Loucy (cell line): Measurements from ENCODE around the gene PHYKPL.
A peak's percentile ranks its signal among the peaks of the same experiment; 100 is the strongest.

Experiments
- H2AFZ ChIP-seq: fragments of 200-600 bp; sonication (generic); 2 replicates; pipeline ENCODE4 v1.6.0; 2016; ENCODE audit warnings: antibody characterized with exemption, mild to moderate bottlenecking, low read length, moderate library complexity
- H3F3A ChIP-seq: fragments of 200-600 bp; 2 replicates; pipeline ENCODE4 v1.6.0; 2016; ENCODE audit warnings: antibody characterized with exemption, low read depth, mild to moderate bottlenecking
- H3K27me3 ChIP-seq: fragments of 200-600 bp; sonication (generic); 2 replicates; pipeline ENCODE4 v1.6.1; 2014; ENCODE audit warnings: low read length, mild to moderate bottlenecking; ENCODE audit not compliant: insufficient read depth, poor library complexity, severe bottlenecking
- H3K36me3 ChIP-seq: fragments of 200-600 bp; sonication (generic); 2 replicates; pipeline ENCODE4 v1.6.1; 2016; ENCODE audit warnings: low read length; ENCODE audit not compliant: insufficient read depth
- H3K4me1 ChIP-seq: fragments of 200-600 bp; sonication (generic); 2 replicates; pipeline ENCODE4 v1.5.1; 2014; ENCODE audit warnings: low read length, mild to moderate bottlenecking; ENCODE audit not compliant: insufficient read depth, poor library complexity, severe bottlenecking
- H3K4me2 ChIP-seq: fragments of 200-600 bp; sonication (generic); 2 replicates; pipeline ENCODE4 v1.6.0; 2014; ENCODE audit warnings: antibody characterized with exemption, low read length, low read depth, mild to moderate bottlenecking; ENCODE audit not compliant: poor library complexity, severe bottlenecking
- H3K4me3 ChIP-seq: fragments of 200-600 bp; sonication (generic); 2 replicates; pipeline ENCODE4 v1.5.1; 2014; ENCODE audit warnings: low read length, mild to moderate bottlenecking, mixed read lengths; ENCODE audit not compliant: poor library complexity, severe bottlenecking
- H3K79me2 ChIP-seq: fragments of 200-600 bp; sonication (generic); 2 replicates; pipeline ENCODE4 v1.6.1; 2014; ENCODE audit warnings: low read length; ENCODE audit not compliant: insufficient read depth
- H3K9ac ChIP-seq: fragments of 200-600 bp; sonication (generic); 2 replicates; pipeline ENCODE4 v1.6.0; 2014; ENCODE audit warnings: mild to moderate bottlenecking, low read depth, low read length, moderate library complexity; ENCODE audit not compliant: poor library complexity, severe bottlenecking
- H3K9me2 ChIP-seq: fragments of 200-600 bp; sonication (generic); replicated peaks from 2 replicates; pipeline ENCODE4 v1.6.1; 2016; ENCODE audit warnings: low read depth, low read length, mixed read lengths
- H3K9me3 ChIP-seq: fragments of 200-600 bp; sonication (generic); 2 replicates; pipeline ENCODE4 v1.6.1; 2014; ENCODE audit warnings: mild to moderate bottlenecking, antibody characterized with exemption, low read length, low read depth; ENCODE audit not compliant: insufficient read depth
- H4K20me1 ChIP-seq: fragments of 200-600 bp; sonication (generic); 2 replicates; pipeline ENCODE4 v1.6.0; 2014; ENCODE audit warnings: antibody characterized with exemption, low read length, mild to moderate bottlenecking; ENCODE audit not compliant: insufficient read depth, poor library complexity, severe bottlenecking
- EZH2phosphoT487 ChIP-seq: fragments of 200-600 bp; IDR thresholded peaks from 2 replicates; pipeline ENCODE4 v1.6.1; 2018; ENCODE audit warnings: antibody characterized with exemption, mild to moderate bottlenecking, moderate library complexity, borderline replicate concordance
- TF ChIP-seq, protein P1 (sequence below): fragments of 200-600 bp; sonication (generic); conservative IDR thresholded peaks from 2 replicates; pipeline ENCODE4 v1.5.1; 2014; ENCODE audit warnings: mild to moderate bottlenecking, antibody characterized with exemption, low read length

Gene PHYKPL

GRCh38 chr5:178203670-178204181 lies 28.9 kb downstream of the PHYKPL start:
- H3K4me3 ChIP-seq = peak overlapping the region; percentile 90
- no peak for TF ChIP-seq EZH2phosphoT487
- TF ChIP-seq, protein P1, sequence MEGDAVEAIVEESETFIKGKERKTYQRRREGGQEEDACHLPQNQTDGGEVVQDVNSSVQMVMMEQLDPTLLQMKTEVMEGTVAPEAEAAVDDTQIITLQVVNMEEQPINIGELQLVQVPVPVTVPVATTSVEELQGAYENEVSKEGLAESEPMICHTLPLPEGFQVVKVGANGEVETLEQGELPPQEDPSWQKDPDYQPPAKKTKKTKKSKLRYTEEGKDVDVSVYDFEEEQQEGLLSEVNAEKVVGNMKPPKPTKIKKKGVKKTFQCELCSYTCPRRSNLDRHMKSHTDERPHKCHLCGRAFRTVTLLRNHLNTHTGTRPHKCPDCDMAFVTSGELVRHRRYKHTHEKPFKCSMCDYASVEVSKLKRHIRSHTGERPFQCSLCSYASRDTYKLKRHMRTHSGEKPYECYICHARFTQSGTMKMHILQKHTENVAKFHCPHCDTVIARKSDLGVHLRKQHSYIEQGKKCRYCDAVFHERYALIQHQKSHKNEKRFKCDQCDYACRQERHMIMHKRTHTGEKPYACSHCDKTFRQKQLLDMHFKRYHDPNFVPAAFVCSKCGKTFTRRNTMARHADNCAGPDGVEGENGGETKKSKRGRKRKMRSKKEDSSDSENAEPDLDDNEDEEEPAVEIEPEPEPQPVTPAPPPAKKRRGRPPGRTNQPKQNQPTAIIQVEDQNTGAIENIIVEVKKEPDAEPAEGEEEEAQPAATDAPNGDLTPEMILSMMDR = no peak
- peak overlapping the region; percentile 86 for H3K9ac ChIP-seq
- no peaks in the 10 kb centered on the region for H3K27me3 ChIP-seq
- H3K4me1 ChIP-seq = peaks cover 9% of the 10 kb centered on the region
- peaks cover 35% of the 10 kb centered on the region for H4K20me1 ChIP-seq
- H3K9me3 ChIP-seq = no peaks in the 10 kb centered on the region
- no peaks in the 10 kb centered on the region for H3K9me2 ChIP-seq
- peak overlapping the region; percentile 65 for H3K4me2 ChIP-seq
- no peaks in the 10 kb centered on the region for H3F3A ChIP-seq
- peaks cover 54% of the 10 kb centered on the region for H3K79me2 ChIP-seq
- H3K36me3 ChIP-seq = peaks cover 34% of the 10 kb centered on the region
- H2AFZ ChIP-seq = peak overlapping the region; percentile 73; the same call in 1 of the 2 replicates

DNA sequence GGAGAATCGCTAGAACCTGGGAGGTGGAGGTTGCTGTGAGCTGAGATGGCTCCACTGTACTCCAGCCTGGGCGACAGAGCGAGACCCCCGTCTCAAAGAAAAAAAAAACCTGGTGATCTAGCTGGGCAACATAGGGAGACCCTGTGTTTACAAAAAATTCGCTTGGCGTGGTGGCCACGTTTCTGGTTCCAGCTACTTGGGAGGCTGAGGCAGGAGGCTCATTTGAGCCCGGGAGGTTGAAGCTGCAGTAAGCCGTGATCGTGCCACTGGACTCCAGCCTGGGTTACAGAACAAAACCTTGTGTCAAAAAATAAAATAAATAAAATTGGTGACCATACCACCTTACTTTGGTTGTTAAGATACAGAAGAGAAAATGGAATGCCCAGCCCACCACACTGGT lies 30.1 kb downstream of the PHYKPL start:
- no peak overlapping the region for H3K4me3 ChIP-seq

GRCh38 chr5:178201927-178202235 lies 30.7 kb downstream of the PHYKPL start:
- H3K9me2 ChIP-seq = no peaks in the 10 kb centered on the region
- peaks cover 15% of the 10 kb centered on the region; the same call in 1 of the 2 replicates for H3K36me3 ChIP-seq
- peaks cover 3% of the 10 kb centered on the region for H3K4me1 ChIP-seq
- no peak overlapping the region for H3K4me2 ChIP-seq
- no peaks in the 10 kb centered on the region for H3F3A ChIP-seq
- H2AFZ ChIP-seq = no peak overlapping the region
- no peak overlapping the region for H3K9ac ChIP-seq
- peaks cover 35% of the 10 kb centered on the region for H3K79me2 ChIP-seq
- no peak overlapping the region for H3K4me3 ChIP-seq
- H3K27me3 ChIP-seq = no peaks in the 10 kb centered on the region
- H3K9me3 ChIP-seq = no peaks in the 10 kb centered on the region
- TF ChIP-seq, protein P1 = no peak
- no peak for TF ChIP-seq EZH2phosphoT487
- peaks cover 17% of the 10 kb centered on the region for H4K20me1 ChIP-seq

More for the DNA sequence above, 30.1 kb downstream of the PHYKPL start:
- Histone ChIP-seq H4K20me1 (peaks cover 23% of the 10 kb centered on the region), H3K4me2 (no peak overlapping the region), H3K9ac (no peak overlapping the region), H3K4me1 (peaks cover 3% of the 10 kb centered on the region), H3K79me2 (peaks cover 42% of the 10 kb centered on the region), H2AFZ (no peak overlapping the region), H3K9me2 (no peaks in the 10 kb centered on the region), H3F3A (no peaks in the 10 kb centered on the region), H3K27me3 (no peaks in the 10 kb centered on the region), H3K36me3 (peaks cover 22% of the 10 kb centered on the region; the same call in 1 of the 2 replicates), H3K9me3 (no peaks in the 10 kb centered on the region)
- TF ChIP-seq EZH2phosphoT487 = no peak
- TF ChIP-seq, protein P1 = no peak
